HCT116 (cell line): ENCODE results near the gene PCSK6. TPM values are rescaled to one million over a fixed set of nuclear protein-coding genes. Genes with fewer than 3 reads are reported as not detected.

Experiments used
- ATAC-seq: fragments of 200-7000 bp; cut with Tn5 transposase; 2 replicates; pipeline ENCODE4 v1.9.1; 2020; ENCODE audit warnings: mild to moderate bottlenecking, moderate library complexity
- BruUV-seq: library from RNA; stranded (reverse); fragments of 400-500 nt; replicated peaks from 2 replicates; lab custom pipeline; 2021; lab: Mats Ljungman, UMichigan
- CTCF ChIA-PET: fragments of 300-600 bp; sonication (Branson Sonifier 250); formaldehyde crosslinking; loops from one replicate; lab custom pipeline; 2021; ENCODE audit warnings: antibody characterized with exemption; lab: Charles Lee
- POLR2A ChIA-PET: fragments of 300-600, 350-600 bp; sonication (Branson Sonifier 250); formaldehyde crosslinking; loops from one replicate; lab custom pipeline; 2021; ENCODE audit warnings: antibody characterized with exemption; lab: Charles Lee
- RAD21 ChIA-PET, 2 experiments: fragments of 300-600 bp; sonication (Branson Sonifier 250); formaldehyde crosslinking; loops; one replicate each; lab custom pipeline; 2023; ENCODE audit warnings: low total read pairs in 2 of 2; ENCODE audit not compliant: uncharacterized antibody in 2 of 2, unreplicated experiment in 2 of 2, low non-redundant PET in 1 of 2; lab: Charles Lee
- DNase-seq: peaks from one replicate; pipeline ENCODE4 v3.0.0-alpha.2; 2010; ENCODE audit warnings: low read depth, low spot score
- H2AFZ ChIP-seq: fragments of 200-600 bp; shearing (Covaris generic), sonication (generic); 2 replicates; pipeline ENCODE4 v1.6.1; 2017; ENCODE audit warnings: low read depth, mixed run types, mixed read lengths, antibody characterized with exemption, low read length; ENCODE audit not compliant: poor library complexity, severe bottlenecking
- H3K27ac ChIP-seq: 2 replicates; pipeline ENCODE4 v1.5.1; 2012; ENCODE audit warnings: low read depth, low read length
- H3K27me3 ChIP-seq: fragments of 200-600 bp; sonication (generic); 2 replicates; pipeline ENCODE4 v1.6.1; 2016; ENCODE audit warnings: mixed run types, low read length, mixed read lengths; ENCODE audit not compliant: insufficient read depth
- H3K36me3 ChIP-seq, 2 experiments: fragments of 200-500 bp in 1 of 2; fragments of 200-600 bp in 1 of 2; sonication (Bioruptor generic) in 1 of 2; sonication (generic) in 1 of 2; 2 replicates each; pipeline versions ENCODE4 v1.5.1 to v1.6.1; 2014 to 2016; ENCODE audit warnings: low read length in 2 of 2, inconsistent platforms in 1 of 2, mixed read lengths in 1 of 2, mixed run types in 1 of 2; ENCODE audit not compliant: insufficient read depth in 2 of 2, control insufficient read depth in 1 of 2
- H3K4me1 ChIP-seq, 2 experiments: fragments of 200-600 bp in 1 of 2; sonication (generic) in 1 of 2; 2 replicates each; pipeline versions ENCODE4 v1.5.1 to v1.6.1; 2012 to 2017; ENCODE audit warnings: low read length in 2 of 2, inconsistent platforms in 1 of 2, mild to moderate bottlenecking in 1 of 2, mixed read lengths in 1 of 2, mixed run types in 1 of 2, moderate library complexity in 1 of 2; ENCODE audit not compliant: insufficient read depth in 2 of 2, control insufficient read depth in 1 of 2
- H3K4me2 ChIP-seq: fragments of 200-600 bp; sonication (generic); 2 replicates; pipeline ENCODE4 v1.6.1; 2017; ENCODE audit warnings: mixed run types, low read length, mixed read lengths
- H3K4me3 ChIP-seq, 2 experiments: fragments of 200-600 bp in 1 of 2; sonication (generic) in 1 of 2; replicated peaks in 1 of 2; 2 replicates each; pipeline ENCODE4 v1.5.1; 2011 to 2016; ENCODE audit warnings: low read length in 2 of 2, control low read depth in 1 of 2, low read depth in 1 of 2, mild to moderate bottlenecking in 1 of 2, mixed read lengths in 1 of 2, mixed run types in 1 of 2
- H3K79me2 ChIP-seq: fragments of 200-600 bp; sonication (generic); 2 replicates; pipeline ENCODE4 v1.6.1; 2017; ENCODE audit warnings: mild to moderate bottlenecking, mixed run types, low read length, moderate library complexity, mixed read lengths; ENCODE audit not compliant: insufficient read depth
- H3K9ac ChIP-seq: fragments of 200-600 bp; sonication (generic); 2 replicates; pipeline ENCODE4 v1.6.1; 2016; ENCODE audit warnings: low read length, mixed read lengths
- H3K9me2 ChIP-seq: fragments of 200-600 bp; sonication (generic), shearing (Covaris generic); 2 replicates; pipeline ENCODE4 v1.6.1; 2017; ENCODE audit warnings: mixed run types, mild to moderate bottlenecking, moderate library complexity; ENCODE audit not compliant: insufficient read depth
- H3K9me3 ChIP-seq, 2 experiments: fragments of 200-500 bp in 1 of 2; fragments of 200-600 bp in 1 of 2; sonication (Bioruptor generic) in 1 of 2; sonication (generic) in 1 of 2; 2 replicates each; pipeline ENCODE4 v1.6.1; 2014 to 2017; ENCODE audit warnings: low read length in 2 of 2, mixed read lengths in 2 of 2, inconsistent platforms in 1 of 2, low read depth in 1 of 2, mild to moderate bottlenecking in 1 of 2, mixed run types in 1 of 2, moderate library complexity in 1 of 2; ENCODE audit not compliant: control insufficient read depth in 1 of 2, insufficient read depth in 1 of 2
- H4K20me1 ChIP-seq: fragments of 200-600 bp; sonication (generic), shearing (Covaris generic); 2 replicates; pipeline ENCODE4 v1.6.1; 2017; ENCODE audit warnings: mixed run types, mild to moderate bottlenecking, moderate library complexity; ENCODE audit not compliant: insufficient read depth
- CEBPB ChIP-seq: IDR thresholded peaks from 2 replicates; pipeline ENCODE4 v1.6.1; 2012; ENCODE audit warnings: low read depth
- ELF1 ChIP-seq: IDR thresholded peaks from 2 replicates; pipeline ENCODE4 v1.6.1; 2012; ENCODE audit warnings: low read depth, borderline replicate concordance
- EZH2 ChIP-seq: fragments of 200-600 bp; sonication (generic); IDR thresholded peaks from 2 replicates; pipeline ENCODE4 v1.6.1; 2017; ENCODE audit warnings: antibody characterized with exemption, mixed run types
- FOSL1 ChIP-seq: IDR thresholded peaks from 2 replicates; pipeline ENCODE4 v1.6.1; 2012; ENCODE audit warnings: low read depth
- JUND ChIP-seq: IDR thresholded peaks from 2 replicates; pipeline ENCODE4 v1.6.1; 2012
- POLR2A ChIP-seq: IDR thresholded peaks from 2 replicates; pipeline ENCODE4 v1.7.0; 2011; ENCODE audit warnings: borderline replicate concordance; ENCODE audit not compliant: insufficient read depth, insufficient read length; ENCODE audit errors: extremely low read depth
- POLR2AphosphoS5 ChIP-seq: IDR thresholded peaks from 2 replicates; pipeline ENCODE4 v1.6.1; 2011; ENCODE audit warnings: mild to moderate bottlenecking, low read depth, low read length, moderate library complexity
- TCF7L2 ChIP-seq: IDR thresholded peaks from 2 replicates; pipeline ENCODE4 v1.7.0; 2011; ENCODE audit warnings: borderline replicate concordance, inconsistent platforms; ENCODE audit not compliant: insufficient read depth, insufficient read length; ENCODE audit errors: extremely low read depth
- intact Hi-C: fragments of 100-400 bp; cut with micrococcal nuclease; formaldehyde crosslinking; loops from 2 replicates; pipeline ENCODE4 v1.10.0; 2022
- total RNA-seq: library from RNA; stranded (reverse); gene quantifications from one replicate; pipeline ENCODE4 v1.2.1, GENCODE V29; 2021; ENCODE audit not compliant: unreplicated experiment
- TF ChIP-seq, protein P1 (sequence below): IDR thresholded peaks from 2 replicates; pipeline ENCODE4 v1.6.1; 2012
- TF ChIP-seq, protein P2 (sequence below), 3 experiments: fragments of 200-600 bp in 1 of 3; sonication (generic) in 1 of 3; IDR thresholded peaks in 2 of 3; conservative IDR thresholded peaks in 1 of 3; 2 replicates each; pipeline ENCODE4 v1.5.1; 2012 to 2017; ENCODE audit warnings: low read depth in 2 of 3, low read length in 2 of 3, antibody characterized with exemption in 1 of 3, borderline replicate concordance in 1 of 3, control low read depth in 1 of 3, mild to moderate bottlenecking in 1 of 3, mixed read lengths in 1 of 3, mixed run types in 1 of 3, moderate library complexity in 1 of 3; ENCODE audit not compliant: insufficient read depth in 1 of 3
- TF ChIP-seq, protein P3 (sequence below): IDR thresholded peaks from 2 replicates; pipeline ENCODE4 v1.6.1; 2012

The PCSK6 gene
- total RNA-seq, 1 experiment from 2014 or later = 13.5 TPM

DNA sequence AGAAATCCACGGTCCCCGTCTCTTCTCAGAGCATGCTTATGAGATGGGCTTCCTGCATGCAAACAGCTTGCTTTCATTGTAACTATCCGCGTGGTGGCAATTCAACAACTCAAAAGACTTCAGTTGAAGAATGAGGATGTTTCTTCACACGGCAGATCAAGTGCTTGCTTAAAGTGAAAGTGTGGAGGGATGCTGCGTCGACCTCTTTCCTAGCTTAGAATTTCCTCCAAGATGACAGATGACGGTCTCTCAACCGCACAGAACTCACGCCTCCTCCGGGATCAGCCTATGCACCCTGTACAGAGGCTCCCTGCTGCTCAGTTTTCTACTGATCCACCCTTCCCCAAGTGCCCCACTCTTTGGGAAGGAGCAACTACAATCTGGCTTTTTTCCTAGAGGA is 47.8 kb downstream of the PCSK6 start:
- H3K9me3 ChIP-seq = no peaks in the 10 kb centered on the region
- no peak overlapping the region for H3K4me3 ChIP-seq
- no peak overlapping the region for H3K9ac ChIP-seq
- POLR2A ChIA-PET = no interaction called here
- RAD21 ChIA-PET = no interaction called here
- H3K4me2 ChIP-seq = no peak overlapping the region
- CTCF ChIA-PET = no interaction called here
- H3K9me2 ChIP-seq = no peaks in the 10 kb centered on the region
- H3K36me3 ChIP-seq = no peaks in the 10 kb centered on the region
- DNase-seq = no peak
- H3K27me3 ChIP-seq = no peaks in the 10 kb centered on the region
- intact Hi-C loops = no loop called here
- no peak for ATAC-seq
- no peak overlapping the region for H2AFZ ChIP-seq
- H3K79me2 ChIP-seq = no peaks in the 10 kb centered on the region
- H3K4me1 ChIP-seq = peaks cover 0 to 8% of the 10 kb centered on the region in 2 experiments; a peak in 1 of 4 replicates
- H4K20me1 ChIP-seq = no peaks in the 10 kb centered on the region
- TF ChIP-seq, protein P1, sequence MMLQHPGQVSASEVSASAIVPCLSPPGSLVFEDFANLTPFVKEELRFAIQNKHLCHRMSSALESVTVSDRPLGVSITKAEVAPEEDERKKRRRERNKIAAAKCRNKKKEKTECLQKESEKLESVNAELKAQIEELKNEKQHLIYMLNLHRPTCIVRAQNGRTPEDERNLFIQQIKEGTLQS = no peak
- TF ChIP-seq ELF1 = no peak
- no peak for TF ChIP-seq CEBPB
- no peak for TF ChIP-seq EZH2
- TF ChIP-seq POLR2AphosphoS5 = no peak
- no peak overlapping the region for H3K27ac ChIP-seq
- no TSS peak for BruUV-seq

DNA sequence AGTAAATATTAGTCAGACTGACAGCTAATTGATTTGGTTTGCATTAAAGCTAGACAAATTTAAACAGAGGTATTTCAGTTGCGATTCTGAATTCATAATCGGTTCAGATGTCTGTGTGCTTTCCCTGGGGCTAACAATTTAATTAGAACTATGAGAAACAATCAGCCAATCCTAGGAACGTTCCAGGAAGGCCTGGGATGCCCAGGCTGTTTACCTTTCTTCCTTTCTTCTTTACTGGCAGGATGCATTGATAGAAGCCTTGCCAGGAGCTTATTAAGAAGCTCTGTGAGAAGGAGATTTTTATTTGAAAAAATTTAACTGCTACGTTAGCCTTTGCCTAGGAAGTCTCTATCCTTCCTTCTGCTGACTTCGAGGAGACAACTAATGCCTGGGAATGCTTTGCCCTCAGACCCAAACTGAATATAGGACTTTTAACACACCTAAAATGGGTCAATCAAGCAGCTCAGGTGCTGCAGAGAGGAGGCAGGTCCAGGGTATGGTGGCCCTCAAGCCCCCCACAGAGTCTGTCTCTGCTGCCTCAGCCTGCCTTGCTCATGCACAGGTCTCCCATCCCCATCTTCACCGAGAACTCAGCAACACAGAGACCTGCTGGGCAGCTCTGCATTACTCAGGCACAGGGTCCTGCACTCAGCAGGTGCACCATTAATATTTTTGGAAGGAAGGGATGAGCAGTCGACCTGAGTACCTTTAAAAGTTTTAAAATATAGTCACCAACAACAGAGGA is 48.5 kb downstream of the PCSK6 start:
- Histone ChIP-seq H3K79me2 (no peaks in the 10 kb centered on the region), H2AFZ (no peak overlapping the region), H4K20me1 (no peaks in the 10 kb centered on the region), H3K9ac (no peak overlapping the region), H3K4me2 (no peak overlapping the region), H3K27me3 (no peaks in the 10 kb centered on the region), H3K27ac (no peak overlapping the region), H3K9me2 (no peaks in the 10 kb centered on the region), H3K4me1 (peaks cover 0 to 1% of the 10 kb centered on the region in 2 experiments; a peak in 1 of 4 replicates), H3K4me3 (no peak overlapping the region), H3K9me3 (no peaks in the 10 kb centered on the region), H3K36me3 (no peaks in the 10 kb centered on the region)
- TF ChIP-seq POLR2A (no peak), JUND (no peak), FOSL1 (no peak), TCF7L2 (no peak)
- TF ChIP-seq, protein P2, sequence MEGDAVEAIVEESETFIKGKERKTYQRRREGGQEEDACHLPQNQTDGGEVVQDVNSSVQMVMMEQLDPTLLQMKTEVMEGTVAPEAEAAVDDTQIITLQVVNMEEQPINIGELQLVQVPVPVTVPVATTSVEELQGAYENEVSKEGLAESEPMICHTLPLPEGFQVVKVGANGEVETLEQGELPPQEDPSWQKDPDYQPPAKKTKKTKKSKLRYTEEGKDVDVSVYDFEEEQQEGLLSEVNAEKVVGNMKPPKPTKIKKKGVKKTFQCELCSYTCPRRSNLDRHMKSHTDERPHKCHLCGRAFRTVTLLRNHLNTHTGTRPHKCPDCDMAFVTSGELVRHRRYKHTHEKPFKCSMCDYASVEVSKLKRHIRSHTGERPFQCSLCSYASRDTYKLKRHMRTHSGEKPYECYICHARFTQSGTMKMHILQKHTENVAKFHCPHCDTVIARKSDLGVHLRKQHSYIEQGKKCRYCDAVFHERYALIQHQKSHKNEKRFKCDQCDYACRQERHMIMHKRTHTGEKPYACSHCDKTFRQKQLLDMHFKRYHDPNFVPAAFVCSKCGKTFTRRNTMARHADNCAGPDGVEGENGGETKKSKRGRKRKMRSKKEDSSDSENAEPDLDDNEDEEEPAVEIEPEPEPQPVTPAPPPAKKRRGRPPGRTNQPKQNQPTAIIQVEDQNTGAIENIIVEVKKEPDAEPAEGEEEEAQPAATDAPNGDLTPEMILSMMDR (IDR thresholded peaks at IDR 0.05 in 2 of 3, conservative IDR thresholded peaks at IDR 0.05 in 1 of 3; ENCODE audit: borderline replicate concordance in 1 of 3, insufficient read depth in 1 of 3, low read depth in 2 of 3, low read length in 2 of 3) = no peak
- TF ChIP-seq, protein P3, sequence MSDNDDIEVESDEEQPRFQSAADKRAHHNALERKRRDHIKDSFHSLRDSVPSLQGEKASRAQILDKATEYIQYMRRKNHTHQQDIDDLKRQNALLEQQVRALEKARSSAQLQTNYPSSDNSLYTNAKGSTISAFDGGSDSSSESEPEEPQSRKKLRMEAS = no peak
- POLR2A ChIA-PET = no interaction called here
- no TSS peak for BruUV-seq
- DNase-seq (no peak), ATAC-seq (no peak)
- CTCF ChIA-PET = no interaction called here
- intact Hi-C loops = no loop called here
- RAD21 ChIA-PET = no interaction called here
